OCI-LY1 (cell line): ENCODE results near the gene EPB41L2.

ENCODE experiments used
- EZH2 ChIP-seq: fragments of 200-600 bp; sonication (generic), shearing (Covaris generic); IDR thresholded peaks from 2 replicates; pipeline ENCODE4 v1.8.0; 2017; ENCODE audit warnings: borderline replicate concordance, mixed run types, mild to moderate bottlenecking, antibody characterized with exemption, low read length, moderate library complexity, mixed read lengths
- TF ChIP-seq, protein P1 (sequence below): fragments of 200-600 bp; sonication (generic), shearing (Covaris generic); IDR thresholded peaks from 2 replicates; pipeline ENCODE4 v1.5.1; 2017; ENCODE audit warnings: mild to moderate bottlenecking, antibody characterized with exemption, low read length, moderate library complexity, mixed read lengths

DNA sequence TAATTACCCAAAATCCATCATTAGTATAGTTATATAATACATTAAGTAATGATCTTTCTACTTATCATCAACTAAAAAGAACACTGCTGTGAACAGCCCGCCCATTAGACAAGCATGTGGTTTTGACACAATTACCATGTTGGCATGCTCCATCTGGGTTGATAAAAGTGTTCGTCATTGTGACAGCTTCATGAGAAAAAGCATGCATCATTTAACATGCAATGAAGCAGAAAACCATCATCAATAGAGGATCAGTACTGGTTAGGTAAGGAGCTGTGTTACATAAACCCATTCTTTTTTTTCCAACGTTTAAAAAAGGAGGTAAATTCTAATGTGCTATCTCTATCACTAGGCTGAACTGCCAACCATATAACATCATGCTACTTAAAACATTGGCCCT, 101.9 kb downstream of the EPB41L2 start:
- TF ChIP-seq, protein P1, sequence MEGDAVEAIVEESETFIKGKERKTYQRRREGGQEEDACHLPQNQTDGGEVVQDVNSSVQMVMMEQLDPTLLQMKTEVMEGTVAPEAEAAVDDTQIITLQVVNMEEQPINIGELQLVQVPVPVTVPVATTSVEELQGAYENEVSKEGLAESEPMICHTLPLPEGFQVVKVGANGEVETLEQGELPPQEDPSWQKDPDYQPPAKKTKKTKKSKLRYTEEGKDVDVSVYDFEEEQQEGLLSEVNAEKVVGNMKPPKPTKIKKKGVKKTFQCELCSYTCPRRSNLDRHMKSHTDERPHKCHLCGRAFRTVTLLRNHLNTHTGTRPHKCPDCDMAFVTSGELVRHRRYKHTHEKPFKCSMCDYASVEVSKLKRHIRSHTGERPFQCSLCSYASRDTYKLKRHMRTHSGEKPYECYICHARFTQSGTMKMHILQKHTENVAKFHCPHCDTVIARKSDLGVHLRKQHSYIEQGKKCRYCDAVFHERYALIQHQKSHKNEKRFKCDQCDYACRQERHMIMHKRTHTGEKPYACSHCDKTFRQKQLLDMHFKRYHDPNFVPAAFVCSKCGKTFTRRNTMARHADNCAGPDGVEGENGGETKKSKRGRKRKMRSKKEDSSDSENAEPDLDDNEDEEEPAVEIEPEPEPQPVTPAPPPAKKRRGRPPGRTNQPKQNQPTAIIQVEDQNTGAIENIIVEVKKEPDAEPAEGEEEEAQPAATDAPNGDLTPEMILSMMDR: no peak
- TF ChIP-seq EZH2: no peak
